ENCODE data around the gene TNFSF10. TPM values are rescaled to one million over a fixed set of nuclear protein-coding genes. Genes with fewer than 3 reads are reported as not detected.

The TNFSF10 gene
- total RNA-seq, 1 donor from 2014 or later: not detected

DNA sequence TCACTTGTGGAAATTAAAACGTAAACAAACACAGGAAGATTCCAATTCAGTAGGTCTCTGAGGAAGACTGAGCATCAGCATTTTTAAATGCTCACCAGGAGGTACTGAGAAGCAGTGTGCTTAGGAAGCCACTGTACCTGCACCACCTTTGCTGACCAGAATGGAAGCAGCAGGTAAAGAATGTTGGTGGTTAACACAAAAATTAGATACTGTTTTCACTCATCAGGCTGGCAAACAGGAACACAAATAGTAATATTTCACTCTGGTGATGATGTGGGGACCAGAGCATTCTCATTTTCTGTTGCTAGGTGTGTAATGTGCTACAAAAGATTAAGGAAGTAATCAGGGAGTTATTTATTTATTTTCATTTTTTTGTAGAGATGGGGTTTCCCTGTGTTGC, 45.1 kb downstream of the TNFSF10 start:
- TF ChIP-seq, protein P1, sequence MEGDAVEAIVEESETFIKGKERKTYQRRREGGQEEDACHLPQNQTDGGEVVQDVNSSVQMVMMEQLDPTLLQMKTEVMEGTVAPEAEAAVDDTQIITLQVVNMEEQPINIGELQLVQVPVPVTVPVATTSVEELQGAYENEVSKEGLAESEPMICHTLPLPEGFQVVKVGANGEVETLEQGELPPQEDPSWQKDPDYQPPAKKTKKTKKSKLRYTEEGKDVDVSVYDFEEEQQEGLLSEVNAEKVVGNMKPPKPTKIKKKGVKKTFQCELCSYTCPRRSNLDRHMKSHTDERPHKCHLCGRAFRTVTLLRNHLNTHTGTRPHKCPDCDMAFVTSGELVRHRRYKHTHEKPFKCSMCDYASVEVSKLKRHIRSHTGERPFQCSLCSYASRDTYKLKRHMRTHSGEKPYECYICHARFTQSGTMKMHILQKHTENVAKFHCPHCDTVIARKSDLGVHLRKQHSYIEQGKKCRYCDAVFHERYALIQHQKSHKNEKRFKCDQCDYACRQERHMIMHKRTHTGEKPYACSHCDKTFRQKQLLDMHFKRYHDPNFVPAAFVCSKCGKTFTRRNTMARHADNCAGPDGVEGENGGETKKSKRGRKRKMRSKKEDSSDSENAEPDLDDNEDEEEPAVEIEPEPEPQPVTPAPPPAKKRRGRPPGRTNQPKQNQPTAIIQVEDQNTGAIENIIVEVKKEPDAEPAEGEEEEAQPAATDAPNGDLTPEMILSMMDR (IDR thresholded peaks at IDR 0.05; ENCODE audit: partially characterized antibody, unreplicated experiment): no peak
- Mint-ChIP-seq H3K36me3 (ENCODE audit: unreplicated experiment) (no peaks in the 10 kb centered on the region), H3K4me3 (ENCODE audit: unreplicated experiment) (no peak overlapping the region), H3K27me3 (ENCODE audit: unreplicated experiment) (peaks cover 2% of the 10 kb centered on the region), H3K27ac (ENCODE audit: unreplicated experiment) (no peak overlapping the region), H3K9me3 (ENCODE audit: unreplicated experiment) (peaks cover 1% of the 10 kb centered on the region), H3K4me1 (ENCODE audit: low read depth, unreplicated experiment) (no peaks in the 10 kb centered on the region)
- no peak for DNase-seq

DNA sequence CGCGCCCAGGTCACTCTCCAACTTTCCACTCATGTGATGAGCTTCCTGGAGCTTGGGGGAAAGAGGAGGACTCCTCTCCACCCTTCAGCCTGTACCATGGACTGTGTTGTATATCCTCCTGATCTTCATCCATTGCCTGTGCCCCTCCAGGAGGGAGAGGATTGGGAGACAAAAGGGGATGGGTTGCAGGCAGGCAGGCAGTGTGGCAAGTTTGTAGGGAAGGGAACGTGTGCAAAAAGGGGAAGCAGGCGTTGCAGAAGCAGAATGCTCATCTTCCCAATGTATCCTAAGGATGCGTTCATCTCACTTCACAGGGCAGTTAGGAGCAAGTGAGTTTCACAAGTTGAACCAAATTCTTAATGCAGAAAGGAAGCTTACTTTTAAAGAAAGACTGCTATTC, 46.9 kb downstream of the TNFSF10 start:
- Mint-ChIP-seq H3K4me1 (ENCODE audit: low read depth, unreplicated experiment) (no peaks in the 10 kb centered on the region), H3K9me3 (ENCODE audit: unreplicated experiment) (peaks cover 1% of the 10 kb centered on the region), H3K27ac (ENCODE audit: unreplicated experiment) (no peak overlapping the region), H3K36me3 (ENCODE audit: unreplicated experiment) (no peaks in the 10 kb centered on the region), H3K27me3 (ENCODE audit: unreplicated experiment) (peaks cover 2% of the 10 kb centered on the region), H3K4me3 (ENCODE audit: unreplicated experiment) (no peak overlapping the region)
- no peak for DNase-seq
- TF ChIP-seq, protein P1 (IDR thresholded peaks at IDR 0.05; ENCODE audit: partially characterized antibody, unreplicated experiment): no peak

DNA sequence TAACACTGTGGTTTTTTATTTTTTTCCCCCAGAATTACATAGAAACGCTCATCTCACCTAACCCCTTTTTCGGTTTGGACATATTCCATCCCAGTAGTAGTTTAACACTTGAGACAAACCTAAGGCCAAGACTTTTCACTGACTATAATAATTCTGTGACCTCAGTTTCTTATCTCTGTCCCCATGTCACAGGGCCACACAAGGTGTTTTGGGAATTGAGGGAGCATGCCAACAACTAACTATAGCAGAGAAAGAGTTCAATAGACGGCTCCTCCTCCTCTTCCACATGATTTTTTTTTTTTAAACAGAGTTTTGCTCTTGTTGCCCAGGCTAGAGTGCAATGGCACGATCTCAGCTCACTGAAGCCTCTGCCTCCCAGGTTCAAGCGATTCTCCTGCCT, 47.5 kb downstream of the TNFSF10 start:
- Mint-ChIP-seq H3K4me3 (ENCODE audit: unreplicated experiment) (no peak overlapping the region), H3K27ac (ENCODE audit: unreplicated experiment) (no peak overlapping the region), H3K9me3 (ENCODE audit: unreplicated experiment) (peaks cover 1% of the 10 kb centered on the region), H3K4me1 (ENCODE audit: low read depth, unreplicated experiment) (no peaks in the 10 kb centered on the region), H3K27me3 (ENCODE audit: unreplicated experiment) (peaks cover 2% of the 10 kb centered on the region), H3K36me3 (ENCODE audit: unreplicated experiment) (no peaks in the 10 kb centered on the region)
- DNase-seq: no peak
- TF ChIP-seq, protein P1 (IDR thresholded peaks at IDR 0.05; ENCODE audit: partially characterized antibody, unreplicated experiment): no peak

DNA sequence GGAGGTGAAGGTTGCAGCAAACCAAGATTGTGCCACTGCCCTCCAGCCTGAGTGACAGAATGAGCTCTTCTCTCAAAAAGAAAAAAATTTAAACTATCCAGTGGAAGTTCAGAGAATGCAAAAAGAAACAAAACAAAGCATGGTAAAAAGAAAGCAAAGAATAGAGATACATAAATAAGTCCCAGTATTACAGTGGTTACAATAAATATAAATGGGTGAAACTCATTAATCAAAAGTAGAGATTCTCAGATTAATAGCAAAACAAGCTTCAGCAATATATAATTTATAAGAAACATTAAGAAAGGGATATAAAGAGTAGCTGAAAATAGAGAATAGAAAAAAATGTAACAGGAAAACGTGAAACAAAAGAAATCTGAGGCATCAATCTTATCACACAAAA, 51.3 kb downstream of the TNFSF10 start:
- DNase-seq: no peak
- H3K9me3 Mint-ChIP-seq (ENCODE audit: unreplicated experiment): no peaks in the 10 kb centered on the region
- H3K27me3 Mint-ChIP-seq (ENCODE audit: unreplicated experiment): peaks cover 2% of the 10 kb centered on the region
- H3K4me3 Mint-ChIP-seq (ENCODE audit: unreplicated experiment): no peak overlapping the region
- H3K4me1 Mint-ChIP-seq (ENCODE audit: low read depth, unreplicated experiment): peaks cover under 1% of the 10 kb centered on the region
- H3K36me3 Mint-ChIP-seq (ENCODE audit: unreplicated experiment): no peaks in the 10 kb centered on the region
- no peak overlapping the region for H3K27ac Mint-ChIP-seq (ENCODE audit: unreplicated experiment)
- TF ChIP-seq, protein P1 (IDR thresholded peaks at IDR 0.05; ENCODE audit: partially characterized antibody, unreplicated experiment): no peak

DNA sequence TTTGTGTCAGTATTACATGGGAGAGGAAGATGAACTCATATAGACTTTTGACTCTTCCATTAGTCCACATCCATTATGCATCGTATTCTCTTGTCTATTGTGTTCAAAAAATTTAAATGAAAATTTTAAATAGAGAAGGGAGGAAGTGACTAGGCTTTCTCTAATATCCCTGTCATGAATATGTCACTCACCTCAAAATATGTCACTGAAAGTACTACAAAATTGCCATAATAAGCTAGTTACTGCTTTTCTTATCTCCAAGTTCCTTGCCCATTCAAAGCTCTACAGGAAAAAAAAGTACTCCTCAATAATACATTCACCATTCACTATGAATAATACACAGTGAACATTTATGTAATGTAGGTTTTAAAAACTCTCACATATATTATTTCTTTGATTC, 52.6 kb downstream of the TNFSF10 start:
- Mint-ChIP-seq H3K4me1 (ENCODE audit: low read depth, unreplicated experiment) (peaks cover 2% of the 10 kb centered on the region), H3K27me3 (ENCODE audit: unreplicated experiment) (no peaks in the 10 kb centered on the region), H3K36me3 (ENCODE audit: unreplicated experiment) (no peaks in the 10 kb centered on the region), H3K9me3 (ENCODE audit: unreplicated experiment) (no peaks in the 10 kb centered on the region), H3K27ac (ENCODE audit: unreplicated experiment) (no peak overlapping the region), H3K4me3 (ENCODE audit: unreplicated experiment) (no peak overlapping the region)
- TF ChIP-seq, protein P1 (IDR thresholded peaks at IDR 0.05; ENCODE audit: partially characterized antibody, unreplicated experiment): no peak
- no peak for DNase-seq
